SK-N-SH treated with all-trans-retinoic acid at 6 μM for 48 hours (cell line): ENCODE data around the gene FOXN4.

Experiments
- ATAC-seq: fragments of 200-7000 bp; cut with Tn5 transposase; 3 replicates; pipeline ENCODE4 v1.9.1; 2020; ENCODE audit warnings: mild to moderate bottlenecking, moderate library complexity
- ARNTL ChIP-seq: fragments of 450-650 bp; formaldehyde crosslinking; IDR thresholded peaks from 2 replicates; pipeline ENCODE4 v1.5.0; 2020; ENCODE audit warnings: low read depth, mild to moderate bottlenecking, moderate library complexity, borderline replicate concordance
- BACH2 ChIP-seq: fragments of 250-450 bp; sonication (Bioruptor Pico); IDR thresholded peaks from 2 replicates; pipeline ENCODE4 v1.9.0; 2021; ENCODE audit warnings: mild to moderate bottlenecking, borderline replicate concordance
- CREB5 ChIP-seq: fragments of 250-450 bp; sonication (Bioruptor Pico); IDR thresholded peaks from 2 replicates; pipeline ENCODE4 v1.5.1; 2020; ENCODE audit warnings: low read depth, mild to moderate bottlenecking, moderate library complexity
- CSDC2 ChIP-seq: fragments of 250-450 bp; sonication (Bioruptor Pico); IDR thresholded peaks from 2 replicates; pipeline ENCODE4 v1.5.0; 2020; ENCODE audit warnings: mild to moderate bottlenecking, moderate library complexity
- CSRNP3 ChIP-seq: fragments of 250-450 bp; sonication (Bioruptor Pico); IDR thresholded peaks from 2 replicates; pipeline ENCODE4 v1.5.1; 2021; ENCODE audit warnings: mild to moderate bottlenecking, moderate library complexity
- ESRRG ChIP-seq: fragments of 250-450 bp; sonication (Bioruptor Pico); IDR thresholded peaks from 2 replicates; pipeline ENCODE4 v1.6.1; 2021; ENCODE audit warnings: mild to moderate bottlenecking
- GLIS3 ChIP-seq: fragments of 250-450 bp; sonication (Bioruptor Pico); IDR thresholded peaks from 2 replicates; pipeline ENCODE4 v1.5.0; 2020; ENCODE audit warnings: mild to moderate bottlenecking, moderate library complexity
- ISL1 ChIP-seq: fragments of 250-450 bp; sonication (Bioruptor Pico); IDR thresholded peaks from 2 replicates; pipeline ENCODE4 v2.1.2; 2022; ENCODE audit warnings: mild to moderate bottlenecking, moderate library complexity
- OSR1 ChIP-seq: fragments of 250-450 bp; sonication (Bioruptor Pico); IDR thresholded peaks from 2 replicates; pipeline ENCODE4 v1.8.0; 2022; ENCODE audit warnings: moderate library complexity, mild to moderate bottlenecking, inconsistent platforms
- PATZ1 ChIP-seq: fragments of 250-450 bp; sonication (Bioruptor Pico); IDR thresholded peaks from 2 replicates; pipeline ENCODE4 v1.8.0; 2020; ENCODE audit warnings: mild to moderate bottlenecking, moderate library complexity, borderline replicate concordance
- POU6F1 ChIP-seq: fragments of 250-450 bp; sonication (Bioruptor Pico); IDR thresholded peaks from 2 replicates; pipeline ENCODE4 v1.8.0; 2021; ENCODE audit warnings: low read depth, mild to moderate bottlenecking, moderate library complexity, borderline replicate concordance
- PPARA ChIP-seq: fragments of 250-450 bp; sonication (Bioruptor Pico); IDR thresholded peaks from 2 replicates; pipeline ENCODE4 v1.5.0; 2020; ENCODE audit warnings: mild to moderate bottlenecking, borderline replicate concordance
- RARB ChIP-seq: fragments of 250-450 bp; sonication (Bioruptor Pico); IDR thresholded peaks from 2 replicates; pipeline ENCODE4 v1.8.0; 2021; ENCODE audit warnings: mild to moderate bottlenecking, moderate library complexity
- SNAI2 ChIP-seq: fragments of 250-450 bp; sonication (Bioruptor Pico); IDR thresholded peaks from 2 replicates; pipeline ENCODE4 v1.5.0; 2020; ENCODE audit warnings: mild to moderate bottlenecking, moderate library complexity
- TOX ChIP-seq: fragments of 250-450 bp; sonication (Bioruptor Pico); IDR thresholded peaks from 2 replicates; pipeline ENCODE4 v1.8.0; 2021; ENCODE audit warnings: mild to moderate bottlenecking, moderate library complexity, borderline replicate concordance
- ZC3H10 ChIP-seq: fragments of 250-450 bp; sonication (Bioruptor Pico); IDR thresholded peaks from 2 replicates; pipeline ENCODE4 v1.5.1; 2021; ENCODE audit warnings: mild to moderate bottlenecking, moderate library complexity
- ZFP3 ChIP-seq: fragments of 250-450 bp; sonication (Bioruptor Pico); IDR thresholded peaks from 2 replicates; pipeline ENCODE4 v1.5.0; 2020; ENCODE audit warnings: mild to moderate bottlenecking, moderate library complexity
- ZFP30 ChIP-seq: fragments of 450-650 bp; formaldehyde crosslinking; IDR thresholded peaks from 2 replicates; pipeline ENCODE4 v1.5.0; 2022; ENCODE audit warnings: mild to moderate bottlenecking, moderate library complexity
- ZNF70 ChIP-seq: fragments of 450-650 bp; formaldehyde crosslinking; IDR thresholded peaks from 2 replicates; pipeline ENCODE4 v1.5.0; 2020; ENCODE audit warnings: mild to moderate bottlenecking, moderate library complexity
- ZNF8 ChIP-seq: fragments of 450-650 bp; formaldehyde crosslinking; IDR thresholded peaks from 2 replicates; pipeline ENCODE4 v1.5.0; 2020; ENCODE audit warnings: mild to moderate bottlenecking, moderate library complexity

FOXN4 gene

DNA sequence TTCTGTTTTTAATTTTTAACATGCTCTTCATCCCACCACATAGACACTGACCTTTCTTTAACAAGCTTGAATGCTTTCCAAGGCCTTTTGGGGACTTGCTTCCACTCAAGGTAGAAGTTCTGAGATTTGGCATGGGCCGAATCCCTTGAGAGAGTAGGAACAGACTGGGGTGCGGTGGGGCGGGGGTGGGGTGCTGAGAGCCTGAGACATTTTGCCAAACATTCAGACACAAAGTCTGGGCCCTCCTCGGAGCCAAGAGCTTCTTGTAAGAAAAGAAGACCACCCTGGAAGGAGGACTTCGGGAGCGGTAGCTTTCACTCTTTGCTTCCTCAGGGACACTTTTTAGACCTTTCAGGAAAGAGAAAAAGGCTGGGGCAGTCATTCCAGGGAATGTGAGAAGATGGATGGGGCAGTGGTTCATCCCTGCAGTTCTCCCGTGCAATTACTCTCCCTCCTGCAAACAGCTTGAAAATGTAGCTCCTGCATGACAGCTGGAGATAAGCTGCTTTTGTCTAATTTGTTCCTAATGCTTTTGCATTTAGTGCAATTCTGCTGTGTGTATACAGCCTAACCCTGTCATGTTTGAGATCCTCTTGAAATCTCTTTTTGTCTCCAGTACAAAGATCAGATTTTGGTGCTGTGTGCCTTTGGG is 22.3 kb upstream of the FOXN4 start:
- TF ChIP-seq SNAI2 (CRISPR knock-in tag): no peak
- no peak for TF ChIP-seq TOX
- no peak for TF ChIP-seq CSRNP3 (CRISPR knock-in tag)
- TF ChIP-seq CSDC2 (CRISPR knock-in tag): no peak
- TF ChIP-seq ZFP30 (CRISPR knock-in tag): no peak
- TF ChIP-seq ZNF8 (CRISPR knock-in tag): no peak
- no peak for TF ChIP-seq POU6F1 (CRISPR knock-in tag)
- TF ChIP-seq OSR1 (CRISPR knock-in tag): no peak
- no peak for TF ChIP-seq GLIS3
- TF ChIP-seq ESRRG (CRISPR knock-in tag): no peak
- no peak for TF ChIP-seq BACH2 (CRISPR knock-in tag)
- no peak for TF ChIP-seq ARNTL (CRISPR knock-in tag)
- TF ChIP-seq RARB: no peak
- TF ChIP-seq ISL1 (CRISPR knock-in tag): no peak
- no peak for TF ChIP-seq PATZ1 (CRISPR knock-in tag)
- no peak for TF ChIP-seq ZFP3 (CRISPR knock-in tag)
- no peak for TF ChIP-seq CREB5
- TF ChIP-seq ZC3H10 (CRISPR knock-in tag): no peak
- TF ChIP-seq PPARA: no peak

GRCh38 chr12:109330282-109331230 is 21.5 kb upstream of the FOXN4 start:
- ATAC-seq: no peak
- no peak for TF ChIP-seq ZNF8 (CRISPR knock-in tag)
- no peak for TF ChIP-seq RARB
- no peak for TF ChIP-seq CSDC2 (CRISPR knock-in tag)
- no peak for TF ChIP-seq TOX
- TF ChIP-seq POU6F1 (CRISPR knock-in tag): no peak
- TF ChIP-seq PATZ1 (CRISPR knock-in tag): no peak
- TF ChIP-seq ZNF70: no peak
- TF ChIP-seq ARNTL (CRISPR knock-in tag): no peak

More for the DNA sequence above, 22.3 kb upstream of the FOXN4 start:
- no peak; the same call in 2 of the 3 replicates for ATAC-seq
